ENCODE measurements around the gene PRM2.
A peak's percentile ranks its signal among the peaks of the same experiment; 100 is the strongest.

PRM2 gene

DNA sequence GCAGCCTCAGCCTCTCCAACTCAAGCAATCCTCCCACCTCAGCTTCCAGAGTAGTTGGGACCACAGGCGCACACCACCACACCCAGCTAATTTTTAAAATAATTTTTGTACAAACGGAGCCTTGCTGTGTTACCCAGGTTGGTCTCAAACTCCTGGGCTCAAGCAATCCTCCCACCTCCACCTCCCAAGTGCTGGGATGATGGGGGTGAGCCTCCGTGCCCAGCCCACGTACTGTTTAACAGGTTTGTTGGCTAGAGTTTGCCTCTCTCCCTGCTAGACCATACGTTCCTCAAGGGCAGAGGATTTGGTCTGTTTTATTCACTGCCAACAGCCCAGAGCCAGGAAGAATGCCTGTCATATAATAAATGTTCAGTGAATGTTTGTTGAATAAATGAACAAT is 46.8 kb downstream of the PRM2 start:
- no peak overlapping the region for H2AFZ ChIP-seq (ENCODE audit: low read depth, low read length)
- no peaks in the 10 kb centered on the region for H3K9me3 ChIP-seq (ENCODE audit: insufficient read depth, low read length)
- no peaks in the 10 kb centered on the region for H4K20me1 ChIP-seq (ENCODE audit: insufficient read depth, low read length)
- no peak overlapping the region for H3K9ac ChIP-seq (ENCODE audit: low read length)
- H3K4me1 ChIP-seq (ENCODE audit: low read length) = peaks cover 64% of the 10 kb centered on the region
- no peak for TF ChIP-seq CTCF (IDR thresholded peaks at IDR 0.05; ENCODE audit: low read depth, low read length)
- TF ChIP-seq EZH2phosphoT487 (IDR thresholded peaks at IDR 0.05; ENCODE audit: low read depth) = no peak
- no peak overlapping the region for H3K27ac ChIP-seq (ENCODE audit: low read length)
- H3K4me2 ChIP-seq (ENCODE audit: low read length) = no peak overlapping the region
- H3K79me2 ChIP-seq (ENCODE audit: low read length) = no peaks in the 10 kb centered on the region
- no peak overlapping the region for H3K4me3 ChIP-seq (ENCODE audit: low read length)
- H3K36me3 ChIP-seq (replicated peaks; ENCODE audit: low read depth, low read length) = no peaks in the 10 kb centered on the region
- H3K27me3 ChIP-seq (ENCODE audit: low read depth, low read length) = no peaks in the 10 kb centered on the region

DNA sequence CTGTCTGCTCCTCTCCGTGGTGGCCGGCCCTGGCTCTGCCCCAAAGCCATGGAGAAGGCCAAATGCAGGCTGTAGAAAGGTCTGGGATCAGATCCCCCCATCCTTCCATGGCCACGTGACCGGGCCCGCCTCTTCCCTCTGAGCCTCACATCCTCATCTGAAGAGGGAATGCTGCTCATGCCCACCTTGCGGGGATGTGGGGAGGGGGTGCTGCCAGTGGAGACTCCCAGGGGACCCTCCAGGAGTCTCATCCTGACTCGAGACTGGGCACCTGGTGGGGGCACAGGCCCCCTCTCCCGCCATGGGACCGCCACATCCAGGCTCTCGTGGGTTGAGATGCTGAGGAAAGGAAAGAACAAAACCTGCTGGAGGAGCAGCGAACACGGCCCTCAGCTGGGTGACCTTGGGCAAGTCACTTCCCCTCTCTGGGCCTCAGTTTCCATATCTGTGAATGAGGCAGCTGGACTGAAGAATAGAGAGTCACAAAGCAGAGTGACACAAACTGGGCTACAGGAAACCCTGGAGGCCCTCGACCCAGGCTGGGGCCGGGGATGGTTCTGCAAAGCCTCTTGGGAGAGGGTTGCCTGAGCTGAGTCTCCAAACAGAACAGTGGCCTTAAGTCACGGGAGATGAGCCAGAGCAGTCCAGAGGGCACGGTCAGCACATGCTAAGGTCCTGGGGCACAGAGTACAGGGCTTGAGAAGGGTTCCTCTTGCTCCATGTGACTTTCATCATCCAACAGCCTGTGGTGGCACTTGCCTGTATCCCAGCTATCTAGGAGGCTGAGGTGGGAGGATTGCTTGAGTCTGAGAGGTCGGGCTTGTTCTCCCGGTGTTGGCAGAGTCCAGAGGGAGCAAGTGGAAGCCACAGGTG is 50.4 kb downstream of the PRM2 start:
- H3K4me2 ChIP-seq (ENCODE audit: low read length) = peak overlapping the region; percentile 79
- no peaks in the 10 kb centered on the region for H4K20me1 ChIP-seq (ENCODE audit: insufficient read depth, low read length)
- no peaks in the 10 kb centered on the region for H3K9me3 ChIP-seq (ENCODE audit: insufficient read depth, low read length)
- no peaks in the 10 kb centered on the region for H3K79me2 ChIP-seq (ENCODE audit: low read length)
- no peaks in the 10 kb centered on the region for H3K36me3 ChIP-seq (replicated peaks; ENCODE audit: low read depth, low read length)
- H3K27me3 ChIP-seq (ENCODE audit: low read depth, low read length) = no peaks in the 10 kb centered on the region
- TF ChIP-seq CTCF (IDR thresholded peaks at IDR 0.05; ENCODE audit: low read depth, low read length) (no peak), EZH2phosphoT487 (IDR thresholded peaks at IDR 0.05; ENCODE audit: low read depth) (no peak)
- H3K4me1 ChIP-seq (ENCODE audit: low read length) = peaks cover 43% of the 10 kb centered on the region
- H2AFZ ChIP-seq (ENCODE audit: low read depth, low read length) = peak overlapping the region; percentile 65; the same call in 1 of the 2 replicates
- peak overlapping the region; percentile 63 for H3K4me3 ChIP-seq (ENCODE audit: low read length)
- H3K9ac ChIP-seq (ENCODE audit: low read length) = peak overlapping the region; percentile 69; the same call in 1 of the 2 replicates
- peak overlapping the region; percentile 72 for H3K27ac ChIP-seq (ENCODE audit: low read length)

All from OCI-LY3 (cell line).